ENCODE data around the gene MDK.

DNA sequence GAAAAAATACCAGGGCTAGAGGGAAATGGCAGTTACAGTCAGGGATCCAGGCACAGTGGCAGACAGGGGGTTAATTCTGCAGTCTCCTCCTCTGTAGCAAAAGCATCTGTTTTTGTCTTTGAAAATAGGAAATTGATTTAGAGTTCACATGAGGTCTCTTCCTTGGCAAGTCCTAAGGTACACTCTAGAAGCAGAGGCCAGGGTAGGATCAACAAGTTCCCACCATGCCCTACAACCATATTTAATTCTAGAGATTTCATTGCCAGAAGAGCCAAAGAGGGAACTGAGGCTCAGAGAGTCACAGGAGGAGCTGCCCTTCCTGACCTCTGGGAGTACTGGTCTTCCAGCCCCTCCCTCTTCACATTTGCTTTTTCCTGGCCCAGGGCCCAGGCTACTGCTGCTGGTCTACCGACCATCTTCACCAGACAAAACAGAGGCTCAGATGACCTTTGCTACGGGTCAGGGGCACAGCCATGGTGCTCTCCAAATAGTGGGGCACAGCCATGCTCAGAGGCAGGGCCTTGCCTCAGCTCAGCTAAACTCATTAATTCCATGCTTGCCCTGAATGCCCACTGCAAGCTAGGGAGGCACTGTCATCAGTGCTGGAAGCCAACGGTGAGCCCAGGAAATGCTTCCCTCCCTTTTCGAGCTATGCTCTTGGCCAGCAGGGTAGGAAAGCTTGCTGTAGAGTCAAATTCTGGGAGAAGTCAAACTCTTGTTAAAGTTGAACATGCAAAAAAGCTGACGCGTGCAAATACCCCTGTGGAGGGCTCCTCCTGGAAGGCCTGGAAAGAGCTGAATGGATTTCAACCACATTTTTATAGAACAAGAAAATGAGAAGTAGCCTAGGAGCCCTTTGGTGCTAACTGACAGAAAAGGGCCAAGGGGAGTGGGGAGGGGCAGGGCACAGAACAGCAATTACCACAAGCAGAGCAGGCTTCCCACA, 21.8 kb downstream of the MDK start:
- TF ChIP-seq, protein P1, sequence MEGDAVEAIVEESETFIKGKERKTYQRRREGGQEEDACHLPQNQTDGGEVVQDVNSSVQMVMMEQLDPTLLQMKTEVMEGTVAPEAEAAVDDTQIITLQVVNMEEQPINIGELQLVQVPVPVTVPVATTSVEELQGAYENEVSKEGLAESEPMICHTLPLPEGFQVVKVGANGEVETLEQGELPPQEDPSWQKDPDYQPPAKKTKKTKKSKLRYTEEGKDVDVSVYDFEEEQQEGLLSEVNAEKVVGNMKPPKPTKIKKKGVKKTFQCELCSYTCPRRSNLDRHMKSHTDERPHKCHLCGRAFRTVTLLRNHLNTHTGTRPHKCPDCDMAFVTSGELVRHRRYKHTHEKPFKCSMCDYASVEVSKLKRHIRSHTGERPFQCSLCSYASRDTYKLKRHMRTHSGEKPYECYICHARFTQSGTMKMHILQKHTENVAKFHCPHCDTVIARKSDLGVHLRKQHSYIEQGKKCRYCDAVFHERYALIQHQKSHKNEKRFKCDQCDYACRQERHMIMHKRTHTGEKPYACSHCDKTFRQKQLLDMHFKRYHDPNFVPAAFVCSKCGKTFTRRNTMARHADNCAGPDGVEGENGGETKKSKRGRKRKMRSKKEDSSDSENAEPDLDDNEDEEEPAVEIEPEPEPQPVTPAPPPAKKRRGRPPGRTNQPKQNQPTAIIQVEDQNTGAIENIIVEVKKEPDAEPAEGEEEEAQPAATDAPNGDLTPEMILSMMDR (conservative IDR thresholded peaks at IDR 0.05; ENCODE audit: low read length) = no peak
- TF ChIP-seq EZH2phosphoT487 (IDR thresholded peaks at IDR 0.05; ENCODE audit: borderline replicate concordance) = no peak
